SKM-1 (cell line): ENCODE results near the gene GSX2.
"Not testable (repeated sequence)": the region's sequence is repeated elsewhere in the genome, so short reads cannot be mapped to it uniquely, and the experiment has no call there.

Experiments used
- DNase-seq: peaks from one replicate; lab custom pipeline; 2025; ENCODE audit not compliant: unreplicated experiment; lab: John Stamatoyannopoulos, UW

The GSX2 gene

DNA sequence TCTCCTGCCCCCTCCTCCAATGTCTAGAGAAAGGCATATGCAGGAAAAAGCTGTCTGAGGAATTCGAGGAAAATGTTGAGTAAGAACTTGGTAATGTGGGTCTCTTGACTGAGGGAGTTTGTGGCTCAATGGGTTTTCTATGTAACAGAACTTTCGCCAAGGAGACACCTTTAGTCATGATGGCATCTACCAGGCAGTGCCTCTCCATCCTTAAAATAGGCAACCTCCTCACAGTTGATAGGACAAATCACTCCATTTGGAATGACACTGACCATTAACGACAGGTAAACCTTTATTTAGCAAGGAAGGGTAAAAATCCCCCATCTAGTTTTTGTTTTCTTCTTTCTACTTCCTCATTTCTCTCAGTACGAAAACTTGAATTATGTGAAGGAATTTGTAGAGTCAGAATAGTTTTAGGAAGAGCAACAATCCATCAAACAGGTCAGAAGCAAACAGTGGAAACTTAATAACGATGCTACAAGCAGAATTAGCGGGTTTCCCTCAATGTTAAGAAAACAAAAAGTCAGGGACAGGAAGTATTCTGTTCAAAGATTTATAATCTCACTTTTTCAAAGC, 2.7 kb downstream of the GSX2 start:
- no peak for DNase-seq

DNA sequence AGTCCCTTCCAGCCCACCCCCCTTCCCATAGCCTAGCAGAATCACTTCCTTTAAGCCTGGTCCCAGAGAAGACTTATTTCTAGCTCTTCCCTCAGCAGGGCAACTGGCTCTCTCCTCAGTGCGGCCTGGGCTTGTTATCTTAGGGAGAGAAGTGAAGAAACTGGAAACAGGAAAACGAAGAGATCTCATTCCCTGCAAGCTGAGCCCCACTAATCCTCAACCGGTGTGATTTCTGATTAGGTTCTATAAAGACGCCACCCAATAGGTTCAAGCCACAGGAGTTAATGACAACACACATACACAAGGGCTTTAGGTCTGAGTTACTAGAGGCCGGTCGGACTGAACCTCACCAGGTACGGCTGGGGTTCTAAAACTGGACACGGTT, 3.2 kb downstream of the GSX2 start:
- no peak for DNase-seq

DNA sequence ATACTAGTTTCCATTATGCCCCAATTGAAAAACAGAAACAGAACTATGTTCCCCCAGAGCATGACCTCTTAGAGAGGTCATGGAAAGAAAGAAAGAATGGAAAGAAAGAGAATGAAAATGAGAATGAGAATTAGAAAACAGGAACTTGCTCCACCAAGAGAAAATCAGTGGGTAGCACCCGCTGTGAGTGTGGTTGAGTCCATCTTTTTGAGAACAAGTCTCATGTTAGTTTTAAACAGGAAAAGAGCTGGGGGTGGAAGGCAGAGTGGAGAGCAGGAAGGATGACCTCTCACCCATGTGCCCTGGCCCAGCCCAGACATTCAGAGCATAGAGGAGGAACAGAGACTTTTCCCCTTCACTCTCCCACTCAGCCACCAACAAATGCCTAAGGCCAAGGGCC, 4.9 kb downstream of the GSX2 start:
- DNase-seq = no peak

DNA sequence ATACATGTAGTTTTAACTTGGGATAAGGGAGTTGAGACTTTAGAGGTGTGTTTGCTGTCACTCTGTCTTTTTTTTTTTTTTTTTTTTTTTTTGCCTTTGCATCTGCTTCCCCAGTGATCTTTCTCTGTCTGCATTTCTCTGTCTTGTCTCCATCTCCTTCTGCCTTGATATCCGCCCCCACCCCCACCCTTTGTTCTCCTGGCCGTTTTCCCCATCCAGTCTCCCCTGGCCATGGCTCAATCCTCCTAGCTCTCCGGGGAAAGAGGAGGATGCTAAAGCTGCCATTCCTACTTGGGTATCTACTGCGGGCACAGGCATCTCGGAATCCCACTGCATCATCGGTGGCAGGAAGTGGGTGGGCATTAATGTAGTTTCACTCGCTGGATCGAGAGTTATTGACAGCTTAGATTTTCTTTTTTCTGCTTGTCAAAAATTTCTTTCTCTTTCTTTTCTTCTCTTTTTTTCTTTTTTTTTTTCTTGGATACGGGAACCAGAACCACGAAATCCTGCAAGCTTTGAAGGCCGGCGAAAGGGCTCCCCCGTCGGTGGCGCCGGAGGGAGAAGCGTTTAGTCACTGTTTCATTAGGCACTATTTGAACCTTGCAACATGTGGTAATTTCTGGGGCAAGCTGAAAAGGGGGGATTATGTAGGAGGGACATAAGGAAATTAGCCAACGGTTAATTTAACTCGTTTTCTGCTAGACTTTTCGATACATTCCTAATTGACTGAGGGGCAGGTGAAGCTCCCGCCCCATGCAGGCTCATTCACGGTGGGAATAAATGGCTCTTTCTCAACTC, 8.2 kb downstream of the GSX2 start:
- no peak for DNase-seq

DNA sequence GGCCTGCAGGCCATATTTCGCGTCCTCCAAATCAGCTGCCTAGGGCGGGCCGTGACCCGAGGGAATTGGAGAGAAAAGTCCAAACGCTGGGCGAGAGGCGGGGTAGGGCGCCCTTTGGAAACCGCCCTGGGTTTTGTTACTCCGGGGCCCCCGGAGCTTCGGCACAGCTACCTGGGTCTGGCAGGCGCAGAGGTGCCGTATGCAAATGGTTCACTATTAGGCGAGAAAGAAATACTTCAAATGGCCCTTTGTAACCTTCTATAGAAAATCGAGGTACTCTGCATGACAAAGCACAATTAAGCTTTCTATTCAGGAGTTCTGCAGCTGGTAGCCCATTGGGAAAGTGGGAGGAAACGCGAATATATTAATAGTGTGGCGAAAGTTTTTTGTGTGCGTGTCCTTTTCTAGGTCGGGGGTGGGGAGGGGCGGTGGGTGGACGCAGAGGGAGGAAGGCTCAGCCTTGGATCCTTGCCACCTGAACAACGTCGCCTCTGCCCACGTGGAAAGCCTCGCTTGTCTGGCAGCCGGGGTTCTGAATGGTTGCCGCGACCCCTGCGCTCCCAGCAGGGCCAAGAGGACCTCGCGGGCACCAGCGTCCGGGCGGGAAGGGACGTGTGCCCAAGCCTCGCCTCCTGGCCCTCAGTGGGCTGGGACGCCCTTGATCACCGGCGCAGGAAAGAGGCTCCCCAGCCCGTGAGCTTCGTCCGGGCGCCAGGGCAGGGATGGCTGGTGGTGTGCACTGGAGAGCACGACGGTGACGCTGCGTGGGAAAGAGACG, 9.5 kb downstream of the GSX2 start:
- DNase-seq = no peak

DNA sequence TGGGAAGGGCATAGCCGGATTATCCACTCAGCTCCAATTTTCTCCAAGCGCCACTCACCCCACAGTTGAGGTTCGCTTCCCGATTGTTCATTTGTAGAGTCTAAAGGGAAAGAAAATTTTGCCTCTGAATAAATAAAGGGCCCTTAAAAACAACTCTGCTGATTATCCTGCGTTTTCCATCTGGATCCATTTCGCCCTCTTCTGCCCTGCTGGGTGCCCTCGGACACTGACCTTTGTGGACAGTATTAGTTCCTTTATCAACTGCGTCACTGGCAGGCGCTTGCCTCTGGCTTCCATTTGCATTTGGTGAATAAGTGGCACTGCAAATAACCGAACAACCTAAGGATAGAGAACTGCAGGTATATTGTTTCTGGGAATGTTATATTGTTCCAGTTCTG, 10.1 kb downstream of the GSX2 start:
- no peak for DNase-seq

DNA sequence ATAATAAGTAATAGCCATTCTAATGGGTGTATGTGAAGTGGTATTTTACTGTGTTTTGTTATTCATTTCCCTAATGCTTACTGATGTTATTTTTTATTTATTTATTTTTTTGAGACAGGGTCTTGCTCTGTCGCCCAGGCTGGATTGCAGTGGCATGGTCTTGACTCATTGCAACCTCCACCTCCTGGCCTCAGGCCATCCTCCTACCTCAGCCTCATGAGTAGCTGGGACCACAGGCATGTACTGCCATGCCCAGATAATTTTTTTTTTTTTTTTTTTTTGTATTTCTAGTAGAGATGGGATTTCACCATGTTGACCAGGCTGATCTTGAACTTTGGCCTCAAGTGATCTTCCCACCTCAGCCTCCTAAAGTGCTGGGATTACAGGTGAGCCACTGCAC, 13.2 kb downstream of the GSX2 start:
- not testable (repeated sequence) for DNase-seq

DNA sequence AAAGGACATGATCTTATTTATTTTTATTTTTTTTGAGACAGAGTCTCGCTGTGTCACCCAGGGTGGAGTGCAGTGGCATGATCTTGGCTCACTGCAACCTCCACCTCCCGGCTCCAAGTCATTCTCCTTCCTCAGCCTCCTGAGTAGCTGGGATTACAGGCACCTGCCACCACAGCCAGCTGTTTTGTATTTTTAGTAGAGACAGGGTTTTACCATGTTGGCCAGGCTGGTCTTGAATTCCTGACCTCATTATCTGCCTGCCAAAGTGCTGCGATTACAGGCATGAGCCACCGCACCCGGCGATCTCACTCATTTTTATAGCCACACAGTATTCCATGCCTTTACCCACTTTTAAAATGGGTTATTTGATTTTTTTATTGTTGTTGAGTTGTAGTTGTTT, 16.3 kb downstream of the GSX2 start:
- DNase-seq = not testable (repeated sequence)

DNA sequence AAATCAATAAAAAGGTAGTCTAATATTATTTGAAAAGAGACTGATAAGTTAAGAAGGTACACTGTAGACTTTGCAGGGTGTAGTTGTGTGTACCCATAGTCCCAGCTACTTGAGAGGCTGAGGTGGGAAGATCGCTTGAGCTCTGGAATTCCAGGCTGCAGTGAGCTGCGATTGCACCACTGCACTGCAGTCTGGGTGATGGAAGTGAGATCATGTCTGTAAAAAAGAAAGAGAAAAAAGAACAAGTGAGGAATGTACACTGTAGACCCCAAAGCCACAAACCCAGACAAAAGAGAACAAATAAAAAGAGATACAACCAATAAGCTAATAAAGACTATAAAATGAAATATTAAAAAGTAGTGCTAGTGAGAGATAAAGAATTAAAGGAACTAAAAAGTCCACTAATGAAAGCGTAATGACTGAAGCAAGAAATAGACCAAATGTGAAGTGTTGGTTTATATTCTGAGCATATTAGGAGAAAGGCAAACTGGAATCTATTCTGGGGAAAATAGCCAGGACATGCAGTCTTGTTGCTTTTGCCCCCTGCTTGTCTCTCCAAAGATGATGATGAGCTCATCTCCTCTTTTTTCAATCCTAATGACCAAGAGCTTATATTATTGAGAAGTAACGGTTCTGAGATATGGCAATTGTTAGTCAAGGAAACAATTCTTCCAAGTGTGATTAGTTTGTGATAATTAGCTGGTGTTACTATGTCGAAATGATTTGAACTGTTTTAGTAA, 19.1 kb downstream of the GSX2 start:
- DNase-seq = no peak

DNA sequence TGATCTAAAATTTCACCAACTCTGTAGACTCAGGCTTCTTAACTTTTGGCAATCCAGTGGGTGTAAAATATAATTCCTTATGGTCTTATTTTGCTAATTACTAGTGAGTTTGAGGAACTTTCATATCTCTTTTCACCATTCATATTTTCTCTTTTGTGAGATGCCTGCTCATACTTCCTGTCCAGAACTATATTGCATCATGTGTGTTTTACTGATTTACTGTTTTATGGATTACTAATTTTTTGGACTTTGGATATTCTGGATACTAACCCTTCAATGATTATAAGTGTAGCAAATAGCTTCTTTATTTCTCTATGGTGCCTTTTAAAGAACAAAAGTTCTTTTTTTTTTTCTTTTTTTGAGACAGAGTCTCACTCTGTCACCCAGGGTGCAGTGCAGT, 20.6 kb downstream of the GSX2 start:
- no peak for DNase-seq

DNA sequence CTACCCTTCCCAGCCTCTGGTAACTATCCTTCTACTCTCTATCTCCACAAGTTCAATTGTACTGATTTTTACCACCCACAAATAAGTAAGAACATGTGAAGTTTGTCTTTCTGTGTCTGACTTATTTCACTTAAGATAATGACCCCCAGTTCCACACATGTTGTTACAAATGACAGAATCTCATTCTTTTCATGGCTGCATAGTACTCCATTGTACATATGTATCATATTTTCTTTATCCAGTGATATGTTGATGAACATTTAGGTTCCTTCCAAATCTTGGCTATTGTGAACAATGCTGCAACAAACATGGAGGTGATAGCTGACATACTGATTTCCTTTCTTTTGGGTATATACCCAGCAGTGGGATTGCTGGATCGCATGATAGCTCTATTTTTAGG, 27.7 kb downstream of the GSX2 start:
- no peak for DNase-seq

DNA sequence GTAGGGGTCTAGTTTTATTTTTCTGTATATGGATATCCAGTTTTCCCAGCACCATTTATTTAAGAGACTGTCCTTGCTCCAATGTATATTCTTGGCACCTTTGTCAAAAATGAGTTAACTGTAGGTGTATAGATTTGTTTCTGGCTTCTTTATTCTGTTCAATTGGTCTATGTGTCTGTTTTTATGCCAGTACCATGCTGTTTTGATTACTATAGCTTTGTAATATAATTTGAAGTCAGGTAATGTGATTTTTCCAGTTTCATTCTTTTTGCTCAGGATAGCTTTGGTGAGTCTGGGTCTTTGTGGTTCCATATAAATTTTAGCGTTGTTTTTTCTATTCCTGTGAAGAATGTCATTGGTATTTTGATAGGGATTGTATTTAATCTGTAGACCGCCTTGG, 28.7 kb downstream of the GSX2 start:
- not testable (repeated sequence) for DNase-seq

DNA sequence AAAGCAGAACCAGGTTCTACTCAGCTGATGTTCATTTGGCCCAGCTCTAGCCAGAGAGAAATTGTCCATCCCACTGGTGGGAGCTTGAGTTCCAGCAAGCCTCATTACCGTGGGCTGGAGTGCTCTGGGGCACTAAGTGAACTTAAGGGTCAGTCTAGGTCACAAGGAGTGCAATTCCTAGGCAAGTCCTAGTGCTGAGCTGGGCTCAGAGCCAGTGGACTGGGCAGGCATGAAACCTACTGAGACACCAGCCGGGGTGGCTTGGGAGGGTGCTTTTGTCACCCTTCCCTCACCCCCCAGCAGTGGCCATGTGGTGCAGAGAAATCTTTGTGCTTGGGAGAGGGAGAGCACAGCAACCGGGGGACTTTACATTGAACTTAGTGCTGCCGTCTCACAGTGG, 39.4 kb downstream of the GSX2 start:
- DNase-seq = no peak

DNA sequence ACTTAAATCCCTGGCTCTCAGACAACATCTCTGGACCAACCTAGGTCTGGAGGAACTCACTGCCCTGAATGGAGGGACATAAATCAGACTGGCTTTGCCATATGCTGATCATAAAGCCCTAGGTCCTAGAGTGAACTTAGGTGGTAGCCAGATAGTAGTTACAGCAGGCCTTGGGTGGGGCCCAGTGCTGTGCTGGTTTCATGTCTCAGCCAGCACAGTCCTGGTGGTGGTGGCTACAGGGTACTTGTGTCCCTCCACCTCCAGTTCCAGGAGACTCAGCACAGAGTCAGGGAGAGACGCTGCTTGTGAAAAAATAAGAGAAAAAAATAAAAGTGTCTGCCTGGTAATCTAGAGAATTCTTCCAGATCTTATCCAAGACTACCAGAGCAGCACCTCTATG, 40.3 kb downstream of the GSX2 start:
- no peak for DNase-seq

DNA sequence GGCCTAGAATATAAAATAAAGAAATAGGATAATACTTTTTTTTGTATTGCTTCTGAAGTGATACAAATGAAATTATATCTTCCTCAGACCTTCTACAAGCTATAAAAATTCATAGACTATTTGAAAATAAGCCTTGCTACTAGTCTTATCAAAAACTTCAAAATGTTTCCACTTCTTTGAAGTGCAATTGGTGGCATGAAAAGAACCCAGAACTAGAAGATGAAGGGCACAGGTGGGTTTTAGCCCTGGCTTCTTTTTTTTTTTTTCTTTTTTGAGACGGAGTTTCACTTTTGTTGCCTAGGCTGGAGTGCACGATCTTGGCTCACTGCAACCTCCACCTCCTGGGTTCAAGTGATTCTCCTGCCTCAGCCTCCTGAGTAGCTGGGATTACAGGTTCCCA, 44.2 kb downstream of the GSX2 start:
- DNase-seq = no peak

DNA sequence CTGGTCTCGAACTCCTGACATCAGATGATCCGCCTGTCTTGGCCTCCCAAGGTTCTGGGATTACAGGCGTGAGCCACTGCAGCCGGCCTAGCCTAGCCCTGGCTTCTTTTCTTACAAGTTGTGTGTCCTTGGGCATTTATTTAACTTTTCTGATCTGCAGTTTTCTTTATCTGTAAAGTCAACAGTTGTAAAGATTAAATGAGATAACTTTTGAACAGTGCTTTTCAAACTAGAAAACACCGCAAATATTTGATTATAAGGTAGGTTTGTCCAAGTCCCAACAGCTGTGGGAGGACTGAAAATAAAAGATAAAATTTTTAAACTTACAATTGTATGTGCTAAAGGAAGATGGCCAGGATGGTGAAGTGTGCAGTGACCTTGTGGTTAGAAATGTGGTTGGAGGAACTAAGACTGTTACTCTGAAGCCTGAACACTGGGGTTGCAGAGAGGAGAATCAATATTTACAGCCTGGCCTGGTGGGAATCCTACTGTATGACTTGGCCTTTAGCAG, 44.8 kb downstream of the GSX2 start:
- peak; percentile 11 for DNase-seq

DNA sequence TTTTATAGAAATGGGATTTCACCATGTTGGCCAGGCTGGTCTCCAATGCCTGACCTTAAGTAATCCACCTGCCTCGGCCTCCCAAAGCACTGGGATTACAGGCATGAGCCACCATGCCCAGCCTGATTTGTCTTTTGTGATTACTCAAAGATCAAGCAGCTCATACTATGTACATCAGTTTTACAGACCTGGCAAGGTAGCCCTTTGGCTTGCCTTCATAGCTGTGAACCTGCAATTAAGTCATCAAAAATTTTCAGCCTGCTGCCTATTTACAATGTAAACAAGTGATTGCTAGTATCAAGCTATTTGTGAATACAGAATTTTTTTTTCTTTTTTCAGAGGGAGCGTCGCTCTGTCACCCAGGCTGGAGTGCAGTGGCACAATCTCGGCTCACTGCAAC, 46.2 kb downstream of the GSX2 start:
- DNase-seq = no peak

DNA sequence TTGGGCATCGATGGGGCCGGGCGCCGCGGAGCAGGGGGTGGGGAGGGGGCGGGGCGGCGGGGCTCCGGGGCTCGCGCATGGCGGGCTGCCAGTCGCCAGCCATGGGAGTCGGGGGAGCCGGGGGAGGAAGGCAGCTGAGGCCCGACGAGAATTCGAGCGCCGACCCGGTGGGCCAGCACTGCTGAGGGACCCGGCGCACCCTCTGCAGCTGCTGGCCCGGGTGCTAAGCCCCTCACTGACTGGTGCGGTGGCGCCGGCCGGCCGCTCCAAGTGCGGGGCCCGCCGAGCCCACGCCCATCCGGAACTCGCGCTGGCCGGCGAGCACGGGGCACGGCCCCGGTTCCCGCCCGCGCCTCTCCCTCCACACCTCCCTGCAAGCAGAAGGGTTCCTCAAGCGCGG, 49.4 kb downstream of the GSX2 start:
- DNase-seq = no peak
